HL-60 (cell line): ENCODE data around the gene LGR4. TPM values are rescaled to one million over a fixed set of nuclear protein-coding genes. Genes with fewer than 3 reads are reported as not detected.
"Not testable (repeated sequence)": the region's sequence is repeated elsewhere in the genome, so short reads cannot be mapped to it uniquely, and the experiment has no call there.

Experiments used
- DNase-seq, 2 experiments: peaks; one replicate each; pipeline ENCODE4 v3.0.0-alpha.2; 2010 to 2020; ENCODE audit warnings: low read depth in 1 of 2, low spot score in 1 of 2
- H3K27ac ChIP-seq: fragments of 250-450 bp; sonication (Bioruptor Pico); replicated peaks from 2 replicates; pipeline ENCODE4 v1.5.1; 2020; ENCODE audit warnings: mild to moderate bottlenecking, moderate library complexity
- H3K27me3 ChIP-seq: fragments of 250-450 bp; sonication (Bioruptor Pico); 2 replicates; pipeline ENCODE4 v1.5.1; 2021; ENCODE audit warnings: mild to moderate bottlenecking, moderate library complexity; ENCODE audit not compliant: insufficient read depth, poor library complexity, severe bottlenecking
- H3K4me3 ChIP-seq: replicated peaks from 2 replicates; pipeline ENCODE4 v1.5.1; 2011; ENCODE audit warnings: mild to moderate bottlenecking, control low read depth, low read length; ENCODE audit not compliant: insufficient read depth
- GABPA ChIP-seq: IDR thresholded peaks from 2 replicates; pipeline ENCODE4 v1.6.1; 2012; ENCODE audit warnings: low read depth
- POLR2AphosphoS5 ChIP-seq: IDR thresholded peaks from 2 replicates; pipeline ENCODE4 v1.6.1; 2012; ENCODE audit warnings: low read depth
- SPI1 ChIP-seq: IDR thresholded peaks from 2 replicates; pipeline ENCODE4 v1.6.1; 2012; ENCODE audit warnings: low read depth, mild to moderate bottlenecking, borderline replicate concordance
- microRNA-seq: library from miRNA; unstranded; fragments of <30 nt; microRNA quantifications from one replicate; pipeline ENCODE4, GENCODE V29; 2018
- TF ChIP-seq, protein P1 (sequence below): IDR thresholded peaks from 2 replicates; pipeline ENCODE4 v1.6.1; 2012; ENCODE audit warnings: low read depth; ENCODE audit not compliant: insufficient replicate concordance
- TF ChIP-seq, protein P2 (sequence below): IDR thresholded peaks from one replicate; pipeline ENCODE4 v1.5.1; 2011; ENCODE audit warnings: low read length, control low read depth, inconsistent platforms; ENCODE audit not compliant: insufficient read depth

The LGR4 gene

GRCh38 chr11:27322196-27322595 is 150.4 kb downstream of the LGR4 start:
- H3K27me3 ChIP-seq, DNase-seq, H3K27ac ChIP-seq, H3K4me3 ChIP-seq: not testable (repeated sequence)

- H3K27ac ChIP-seq, DNase-seq, H3K4me3 ChIP-seq, H3K27me3 ChIP-seq: not testable (repeated sequence)
These were observed 151.2 kb downstream of the LGR4 start for GRCh38 chr11:27321340-27321739.

DNA sequence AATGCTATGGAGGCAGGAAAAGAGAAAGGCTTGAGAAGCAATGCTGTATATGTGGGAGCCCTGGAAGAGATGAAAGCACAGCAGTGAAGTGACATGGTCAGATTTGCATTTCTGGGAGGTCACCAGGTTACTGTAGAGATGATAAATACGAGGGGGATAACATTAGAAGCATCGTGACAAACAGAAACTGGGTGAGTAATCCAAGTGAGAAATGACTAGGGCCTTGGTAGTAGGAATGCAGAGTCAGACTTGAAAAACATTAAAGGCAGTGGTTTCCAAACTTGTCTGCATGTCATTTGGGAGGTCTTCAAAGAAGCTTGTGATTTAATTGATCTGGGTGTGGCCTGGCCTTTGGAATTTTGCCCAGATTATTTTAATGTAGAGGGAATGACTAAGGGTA is 153.5 kb downstream of the LGR4 start:
- no peaks in the 10 kb centered on the region for H3K27me3 ChIP-seq
- no peak overlapping the region for H3K4me3 ChIP-seq
- no peak for DNase-seq
- TF ChIP-seq SPI1 (no peak), GABPA (no peak), POLR2AphosphoS5 (no peak)
- TF ChIP-seq, protein P1, sequence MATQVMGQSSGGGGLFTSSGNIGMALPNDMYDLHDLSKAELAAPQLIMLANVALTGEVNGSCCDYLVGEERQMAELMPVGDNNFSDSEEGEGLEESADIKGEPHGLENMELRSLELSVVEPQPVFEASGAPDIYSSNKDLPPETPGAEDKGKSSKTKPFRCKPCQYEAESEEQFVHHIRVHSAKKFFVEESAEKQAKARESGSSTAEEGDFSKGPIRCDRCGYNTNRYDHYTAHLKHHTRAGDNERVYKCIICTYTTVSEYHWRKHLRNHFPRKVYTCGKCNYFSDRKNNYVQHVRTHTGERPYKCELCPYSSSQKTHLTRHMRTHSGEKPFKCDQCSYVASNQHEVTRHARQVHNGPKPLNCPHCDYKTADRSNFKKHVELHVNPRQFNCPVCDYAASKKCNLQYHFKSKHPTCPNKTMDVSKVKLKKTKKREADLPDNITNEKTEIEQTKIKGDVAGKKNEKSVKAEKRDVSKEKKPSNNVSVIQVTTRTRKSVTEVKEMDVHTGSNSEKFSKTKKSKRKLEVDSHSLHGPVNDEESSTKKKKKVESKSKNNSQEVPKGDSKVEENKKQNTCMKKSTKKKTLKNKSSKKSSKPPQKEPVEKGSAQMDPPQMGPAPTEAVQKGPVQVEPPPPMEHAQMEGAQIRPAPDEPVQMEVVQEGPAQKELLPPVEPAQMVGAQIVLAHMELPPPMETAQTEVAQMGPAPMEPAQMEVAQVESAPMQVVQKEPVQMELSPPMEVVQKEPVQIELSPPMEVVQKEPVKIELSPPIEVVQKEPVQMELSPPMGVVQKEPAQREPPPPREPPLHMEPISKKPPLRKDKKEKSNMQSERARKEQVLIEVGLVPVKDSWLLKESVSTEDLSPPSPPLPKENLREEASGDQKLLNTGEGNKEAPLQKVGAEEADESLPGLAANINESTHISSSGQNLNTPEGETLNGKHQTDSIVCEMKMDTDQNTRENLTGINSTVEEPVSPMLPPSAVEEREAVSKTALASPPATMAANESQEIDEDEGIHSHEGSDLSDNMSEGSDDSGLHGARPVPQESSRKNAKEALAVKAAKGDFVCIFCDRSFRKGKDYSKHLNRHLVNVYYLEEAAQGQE, result no peak
- TF ChIP-seq, protein P2, sequence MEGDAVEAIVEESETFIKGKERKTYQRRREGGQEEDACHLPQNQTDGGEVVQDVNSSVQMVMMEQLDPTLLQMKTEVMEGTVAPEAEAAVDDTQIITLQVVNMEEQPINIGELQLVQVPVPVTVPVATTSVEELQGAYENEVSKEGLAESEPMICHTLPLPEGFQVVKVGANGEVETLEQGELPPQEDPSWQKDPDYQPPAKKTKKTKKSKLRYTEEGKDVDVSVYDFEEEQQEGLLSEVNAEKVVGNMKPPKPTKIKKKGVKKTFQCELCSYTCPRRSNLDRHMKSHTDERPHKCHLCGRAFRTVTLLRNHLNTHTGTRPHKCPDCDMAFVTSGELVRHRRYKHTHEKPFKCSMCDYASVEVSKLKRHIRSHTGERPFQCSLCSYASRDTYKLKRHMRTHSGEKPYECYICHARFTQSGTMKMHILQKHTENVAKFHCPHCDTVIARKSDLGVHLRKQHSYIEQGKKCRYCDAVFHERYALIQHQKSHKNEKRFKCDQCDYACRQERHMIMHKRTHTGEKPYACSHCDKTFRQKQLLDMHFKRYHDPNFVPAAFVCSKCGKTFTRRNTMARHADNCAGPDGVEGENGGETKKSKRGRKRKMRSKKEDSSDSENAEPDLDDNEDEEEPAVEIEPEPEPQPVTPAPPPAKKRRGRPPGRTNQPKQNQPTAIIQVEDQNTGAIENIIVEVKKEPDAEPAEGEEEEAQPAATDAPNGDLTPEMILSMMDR, result no peak
- no peak overlapping the region for H3K27ac ChIP-seq

- DNase-seq, result no peak
- no peak for TF ChIP-seq SPI1
- no peak for TF ChIP-seq GABPA
- TF ChIP-seq, protein P1, result no peak
- TF ChIP-seq, protein P2, result no peak
- H3K4me3 ChIP-seq, result no peak overlapping the region
- H3K27me3 ChIP-seq, result no peaks in the 10 kb centered on the region
- H3K27ac ChIP-seq, result no peak overlapping the region
These were observed 154.8 kb downstream of the LGR4 start for GRCh38 chr11:27317751-27318150.

Small RNA genes lying within 50 kb of the gene (microRNA-seq; reads per million reads assigned to microRNA genes)
- not detected for gene MIR8087
